K562 (cell line): Measurements from ENCODE around the gene C16orf74. TPM values are rescaled to one million over a fixed set of nuclear protein-coding genes. Genes with fewer than 3 reads are reported as not detected.

Experiments used
- ATAC-seq: fragments of 200-7000 bp; cut with Tn5 transposase; 3 replicates; pipeline ENCODE4 v1.9.1; 2020; ENCODE audit warnings: moderate library complexity
- BruUV-seq: library from RNA; stranded (reverse); fragments of 400-500 nt; replicated peaks from 2 replicates; lab custom pipeline; 2021; lab: Mats Ljungman, UMichigan
- CTCF ChIA-PET: fragments of 300-600 bp; formaldehyde crosslinking; extraction: SDS; loops from one replicate; lab custom pipeline; 2021; ENCODE audit warnings: low intra/inter-chr PET ratio; lab: Yijun Ruan, JAX
- POLR2A ChIA-PET: fragments of 300-600, 350-650 bp; sonication (Branson Sonifier 250); formaldehyde crosslinking; extraction: SDS; loops from one replicate; lab custom pipeline; 2021; ENCODE audit warnings: antibody characterized with exemption, inconsistent platforms; lab: Yijun Ruan, JAX
- DNase-seq, 4 experiments: peaks; one replicate each; pipeline versions ENCODE4 v3.0.0 to v3.0.0-alpha.2; 2011 to 2018; ENCODE audit warnings: low spot score in 3 of 4, mixed read lengths in 3 of 4; ENCODE audit errors: extremely low read depth in 1 of 4
- FAIRE-seq: peaks from 2 replicates; lab custom pipeline; 2011; peaks lifted over from hg19 to GRCh38; lab: Jason Lieb, UNC
- H2AFZ ChIP-seq: 2 replicates; pipeline ENCODE4 v1.6.0; 2011; ENCODE audit warnings: low read depth, low read length, control low read depth, inconsistent platforms
- H3K27ac ChIP-seq: fragments of 200-600 bp; 3 replicates; pipeline ENCODE4 v1.8.0; 2011; ENCODE audit warnings: low read depth, mild to moderate bottlenecking, control low read depth, inconsistent platforms, low read length, moderate library complexity, mixed read lengths; ENCODE audit errors: extremely low read depth
- H3K27me3 ChIP-seq, 2 experiments: fragments of 300-600 bp in 1 of 2; 2 replicates in 1 of 2; 3 replicates in 1 of 2; pipeline versions ENCODE4 v1.6.0 to v1.8.0; 2011; ENCODE audit warnings: inconsistent platforms in 2 of 2, low read length in 2 of 2, mild to moderate bottlenecking in 1 of 2, mixed read lengths in 1 of 2, moderate library complexity in 1 of 2; ENCODE audit not compliant: control insufficient read depth in 2 of 2, insufficient read depth in 2 of 2
- H3K36me3 ChIP-seq: fragments of 300-600 bp; 3 replicates; pipeline ENCODE4 v1.8.0; 2011; ENCODE audit warnings: mild to moderate bottlenecking, low read length, inconsistent platforms; ENCODE audit not compliant: control insufficient read depth, insufficient read depth
- H3K4me1 ChIP-seq, 2 experiments: fragments of 200-600 bp in 1 of 2; replicated peaks in 1 of 2; 2 replicates in 1 of 2; 3 replicates in 1 of 2; pipeline versions ENCODE4 v1.5.1 to v1.8.0; 2011; ENCODE audit warnings: inconsistent platforms in 2 of 2, low read length in 2 of 2, mild to moderate bottlenecking in 1 of 2, mixed read lengths in 1 of 2, moderate library complexity in 1 of 2; ENCODE audit not compliant: control insufficient read depth in 2 of 2, insufficient read depth in 2 of 2
- H3K4me2 ChIP-seq: 2 replicates; pipeline ENCODE4 v1.6.1; 2011; ENCODE audit warnings: low read length, control low read depth, inconsistent platforms, mixed read lengths; ENCODE audit not compliant: insufficient read depth
- H3K4me3 ChIP-seq: fragments of 200-600 bp; sonication (generic), shearing (Covaris generic); 2 replicates; pipeline ENCODE4 v1.5.1; 2016; ENCODE audit warnings: control low read depth, inconsistent platforms
- H3K79me2 ChIP-seq: fragments of 200-600 bp; 3 replicates; pipeline ENCODE4 v1.8.0; 2011; ENCODE audit warnings: low read length, inconsistent platforms; ENCODE audit not compliant: control insufficient read depth, insufficient read depth
- H3K9ac ChIP-seq, 2 experiments: 2 replicates each; pipeline versions ENCODE4 v1.6.0 to v1.6.1; 2011; ENCODE audit warnings: low read depth in 2 of 2, low read length in 2 of 2, control low read depth in 1 of 2, inconsistent platforms in 1 of 2, mild to moderate bottlenecking in 1 of 2, mixed read lengths in 1 of 2; ENCODE audit not compliant: insufficient read depth in 1 of 2
- H3K9me1 ChIP-seq: one replicate; pipeline ENCODE4 v1.6.0; 2011; ENCODE audit warnings: inconsistent platforms, mild to moderate bottlenecking, low read length, moderate library complexity; ENCODE audit not compliant: control insufficient read depth, insufficient read depth
- H3K9me3 ChIP-seq: replicated peaks from 2 replicates; pipeline ENCODE4 v1.5.1; 2011; ENCODE audit warnings: low read depth, low read length, inconsistent platforms; ENCODE audit not compliant: control insufficient read depth, insufficient read depth
- H4K20me1 ChIP-seq: replicated peaks from 2 replicates; pipeline ENCODE4 v1.6.1; 2011; ENCODE audit warnings: low read length, inconsistent platforms, mixed read lengths; ENCODE audit not compliant: control insufficient read depth, insufficient read depth
- EZH2 ChIP-seq: IDR thresholded peaks from 2 replicates; pipeline ENCODE4 v1.6.1; 2012; ENCODE audit warnings: low read depth, mild to moderate bottlenecking, inconsistent platforms, low read length, borderline replicate concordance
- SREBF2 ChIP-seq: sonication (generic); formaldehyde crosslinking; IDR thresholded peaks from 2 replicates; pipeline ENCODE4 v1.4.0; 2020; ENCODE audit warnings: mild to moderate bottlenecking, missing genetic modification reagents
- TEAD4 ChIP-seq, 2 experiments: sonication (generic) in 1 of 2; formaldehyde crosslinking in 1 of 2; IDR thresholded peaks; 2 replicates each; pipeline versions ENCODE4 v1.6.1 to v1.8.0; 2012 to 2022; ENCODE audit warnings: borderline replicate concordance in 1 of 2, inconsistent platforms in 1 of 2, low read length in 1 of 2, mild to moderate bottlenecking in 1 of 2, missing genetic modification reagents in 1 of 2
- YY1 ChIP-seq, 3 experiments: IDR thresholded peaks; 2 replicates each; pipeline ENCODE4 v1.6.1; 2011; ENCODE audit warnings: low read length in 2 of 3, mild to moderate bottlenecking in 2 of 3, moderate library complexity in 2 of 3, borderline replicate concordance in 1 of 3, control low read depth in 1 of 3, low read depth in 1 of 3; ENCODE audit not compliant: insufficient read depth in 3 of 3, insufficient replicate concordance in 2 of 3, control insufficient read depth in 1 of 3, insufficient read length in 1 of 3; ENCODE audit errors: extremely low read depth in 1 of 3
- WGBS: fragments of 100-300 bp; shearing (Covaris generic); methylation state at CpG from one replicate; pipeline ENCODE4 v1.1.6; 2016; ENCODE audit warnings: low coverage, mixed read lengths; ENCODE audit not compliant: insufficient coverage; ENCODE audit errors: missing lambda C conversion rate; 5-methylcytosine and 5-hydroxymethylcytosine counted together
- in situ Hi-C: fragments of 300-500 bp; cut with MboI; formaldehyde crosslinking; loops from 4 replicates; pipeline ENCODE4 v1.15.0; 2018; ENCODE audit warnings: inconsistent platforms, mixed read lengths
- intact Hi-C: fragments of 100-400 bp; cut with micrococcal nuclease; formaldehyde crosslinking; loops from 2 replicates; pipeline ENCODE4 v1.14.2; 2022
- polyA plus RNA-seq, 8 experiments: library from polyadenylated mRNA; depleted of rRNA in 4 of 8; stranded (reverse) in 5 of 8; unstranded in 3 of 8; fragments of >200 nt; fragmentation: Nextera tagmentation in 2 of 8; fragmentation: Illumina TruSeq in 1 of 8; extraction: Ambion mirVana in 2 of 8; extraction: Trizol in 1 of 8; gene quantifications; 2 replicates each; pipeline versions ENCODE4 v1.2.1 to v1.2.3, GENCODE V29; 2011 to 2014; ENCODE audit warnings: inconsistent platforms in 1 of 8, missing spikeins in 1 of 8
- total RNA-seq, 7 experiments: library from RNA; depleted of rRNA in 6 of 7; stranded (reverse); fragments of >200 nt in 6 of 7; fragmentation: Illumina TruSeq in 2 of 7; extraction: Trizol in 2 of 7; gene quantifications; 2 replicates each; pipeline versions ENCODE4 v1.2.1 to v1.2.3, GENCODE V29; 2011 to 2021; ENCODE audit warnings: low replicate concordance in 1 of 7

C16orf74 gene
- total and polyA plus RNA-seq, 9 of the 15 experiments (the other 6 are each of a cell fraction or from before 2014, with no cell fraction given), result not detected

GRCh38 chr16:85722128-85722893, 28.6 kb downstream of the C16orf74 start:
- no peak overlapping the region for H3K4me3 ChIP-seq
- WGBS, result 15% methylated on average over 20 of the region's 20 CpGs
- H2AFZ ChIP-seq, result no peak overlapping the region
- H3K9me1 ChIP-seq, result no peaks in the 10 kb centered on the region
- peaks cover 26% of the 10 kb centered on the region; the same call in 1 of the 2 replicates for H4K20me1 ChIP-seq
- no peaks in the 10 kb centered on the region for H3K9me3 ChIP-seq
- H3K4me1 ChIP-seq, result peaks cover 3 to 17% of the 10 kb centered on the region in 2 experiments; a peak in 4 of 5 replicates
- no TSS peak for BruUV-seq
- CTCF ChIA-PET, result interaction anchor here (0.9 kb wide), 1 partner anchor 476 kb away, joined by 7 read pairs; no protein-coding TSS in a partner anchor
- no peak overlapping the region for H3K27ac ChIP-seq
- H3K9ac ChIP-seq, result 0 out of 4 replicates have a peak overlapping the region, but pooled peaks of 1 of the 2 experiments have one; percentile 29
- peaks cover 49 to 78% of the 10 kb centered on the region in 2 experiments; a peak in 4 of 5 replicates for H3K27me3 ChIP-seq
- TF ChIP-seq SREBF2 (no peak), YY1 (IDR thresholded peaks at IDR 0.05; ENCODE audit: borderline replicate concordance in 1 of 3, control insufficient read depth in 1 of 3, extremely low read depth in 1 of 3, insufficient read depth in 3 of 3, insufficient read length in 1 of 3, insufficient replicate concordance in 2 of 3, low read depth in 1 of 3, low read length in 2 of 3) (no peak), EZH2 (peak; percentile 58; the same call in 1 of the 2 replicates), TEAD4 (IDR thresholded peaks at IDR 0.05; ENCODE audit: low read length) (no peak), TEAD4 (CRISPR knock-in tag; IDR thresholded peaks at IDR 0.05; ENCODE audit: borderline replicate concordance) (no peak)
- no peaks in the 10 kb centered on the region for H3K79me2 ChIP-seq
- no peak for DNase-seq
- in situ Hi-C loops, result no loop called here
- H3K4me2 ChIP-seq, result no peak overlapping the region
- H3K36me3 ChIP-seq, result no peaks in the 10 kb centered on the region
- intact Hi-C loops, result no loop called here
- POLR2A ChIA-PET, result interaction anchor here (0.6 to 1.0 kb wide), 5 partner anchors 36 to 156 kb away, joined by 3 to 5 read pairs (median 3); no protein-coding TSS in a partner anchor
- FAIRE-seq, result no peak
- ATAC-seq, result no peak
